ENCODE measurements around the gene MPG.

GRCh38 chr16:129075-129474 is 51.0 kb downstream of the MPG start:
- TF ChIP-seq CTCF (IDR thresholded peaks at IDR 0.05; ENCODE audit: insufficient read depth, low read length, poor library complexity, severe bottlenecking), result no peak
- TF ChIP-seq EZH2phosphoT487 (conservative IDR thresholded peaks at IDR 0.05; ENCODE audit: low read length), result no peak
